Ovary (tissue), 3 donors: ENCODE data around the gene CYP27B1.

Source experiments
- EP300 ChIP-seq: sonication (generic); formaldehyde crosslinking; IDR thresholded peaks from one replicate; pipeline ENCODE4 v1.6.1; 2017; ENCODE audit warnings: antibody characterized with exemption
- POLR2A ChIP-seq: fragments of 450-650 bp; IDR thresholded peaks from one replicate; pipeline ENCODE4 v1.6.1; 2017; ENCODE audit warnings: antibody characterized with exemption, mild to moderate bottlenecking, moderate library complexity
- TF ChIP-seq, protein P1 (sequence below), 3 donors: fragments of 450-650 bp in 2 of 3; fragments of 200-600 bp in 1 of 3; IDR thresholded peaks; one replicate each; pipeline versions ENCODE4 v1.5.1 to v1.8.0; 2016 to 2022; ENCODE audit warnings: antibody characterized with exemption in 3 of 3, mild to moderate bottlenecking in 1 of 3
- donor health status: DM: no; HTN: no; CAD: no.

GRCh38 chr12:57779736-57780135, 12.9 kb upstream of the CYP27B1 start:
- TF ChIP-seq, protein P1, sequence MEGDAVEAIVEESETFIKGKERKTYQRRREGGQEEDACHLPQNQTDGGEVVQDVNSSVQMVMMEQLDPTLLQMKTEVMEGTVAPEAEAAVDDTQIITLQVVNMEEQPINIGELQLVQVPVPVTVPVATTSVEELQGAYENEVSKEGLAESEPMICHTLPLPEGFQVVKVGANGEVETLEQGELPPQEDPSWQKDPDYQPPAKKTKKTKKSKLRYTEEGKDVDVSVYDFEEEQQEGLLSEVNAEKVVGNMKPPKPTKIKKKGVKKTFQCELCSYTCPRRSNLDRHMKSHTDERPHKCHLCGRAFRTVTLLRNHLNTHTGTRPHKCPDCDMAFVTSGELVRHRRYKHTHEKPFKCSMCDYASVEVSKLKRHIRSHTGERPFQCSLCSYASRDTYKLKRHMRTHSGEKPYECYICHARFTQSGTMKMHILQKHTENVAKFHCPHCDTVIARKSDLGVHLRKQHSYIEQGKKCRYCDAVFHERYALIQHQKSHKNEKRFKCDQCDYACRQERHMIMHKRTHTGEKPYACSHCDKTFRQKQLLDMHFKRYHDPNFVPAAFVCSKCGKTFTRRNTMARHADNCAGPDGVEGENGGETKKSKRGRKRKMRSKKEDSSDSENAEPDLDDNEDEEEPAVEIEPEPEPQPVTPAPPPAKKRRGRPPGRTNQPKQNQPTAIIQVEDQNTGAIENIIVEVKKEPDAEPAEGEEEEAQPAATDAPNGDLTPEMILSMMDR (IDR thresholded peaks at IDR 0.05): no peak
- TF ChIP-seq POLR2A: no peak
- TF ChIP-seq EP300: no peak
